ENCODE measurements around the gene PPP1R17.

Gene PPP1R17

GRCh38 chr7:31687024-31687748 is at the start of gene PPP1R17:
Gene PPP1R17 (plus strand): TSS chr7:31687215. CDS start chr7:31692442, 5,227 bp downstream.
- no peak within 1 kb of the TSS for H3K27ac ChIP-seq (ENCODE audit: low read depth, low read length)
- no peaks in the 10 kb centered on the region for H3K4me1 ChIP-seq (ENCODE audit: insufficient read depth, low read length)
- no peaks in the 10 kb centered on the region for H3K9me3 ChIP-seq (ENCODE audit: low read length)
- no peak within 1 kb of the TSS for H3K4me3 ChIP-seq (ENCODE audit: low read depth in 1 of 2, low read length in 2 of 2)
- H3K27me3 ChIP-seq (ENCODE audit: control insufficient read depth in 1 of 2, insufficient read depth in 2 of 2, low read length in 2 of 2): no peaks in the 10 kb centered on the region
- no peaks in the 10 kb centered on the region for H3K36me3 ChIP-seq (ENCODE audit: insufficient read depth, low read length)
- H3K9ac ChIP-seq (ENCODE audit: low read length): no peak within 1 kb of the TSS

DNA sequence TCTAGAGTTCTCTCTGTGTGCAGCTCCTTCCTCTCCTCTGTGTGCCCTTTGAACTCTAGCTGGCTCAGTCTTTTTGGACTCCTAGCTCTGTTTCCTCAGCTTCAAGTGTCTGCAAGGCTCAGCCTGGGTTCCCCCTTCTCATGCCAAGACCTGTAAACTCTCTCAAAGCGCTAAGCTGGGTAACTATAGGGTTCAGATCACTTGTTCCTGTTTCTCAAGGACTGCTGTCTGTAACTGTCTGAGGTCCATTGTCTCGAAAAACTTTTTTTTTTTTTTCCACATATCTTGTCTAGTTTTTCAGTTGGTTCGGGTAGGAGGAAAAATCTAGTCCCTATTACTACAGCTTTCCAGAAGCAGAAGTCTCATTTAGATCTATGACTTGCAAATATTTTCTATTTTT is 46.6 kb upstream of the PPP1R17 start:
- Histone ChIP-seq H3K27me3 (ENCODE audit: control insufficient read depth in 1 of 2, insufficient read depth in 2 of 2, low read length in 2 of 2) (no peaks in the 10 kb centered on the region), H3K4me3 (ENCODE audit: low read depth in 1 of 2, low read length in 2 of 2) (no peak overlapping the region), H3K4me1 (ENCODE audit: insufficient read depth, low read length) (no peaks in the 10 kb centered on the region), H3K27ac (ENCODE audit: low read depth, low read length) (no peak overlapping the region), H3K36me3 (ENCODE audit: insufficient read depth, low read length) (no peaks in the 10 kb centered on the region), H3K9me3 (ENCODE audit: low read length) (no peaks in the 10 kb centered on the region), H3K9ac (ENCODE audit: low read length) (no peak overlapping the region)

DNA sequence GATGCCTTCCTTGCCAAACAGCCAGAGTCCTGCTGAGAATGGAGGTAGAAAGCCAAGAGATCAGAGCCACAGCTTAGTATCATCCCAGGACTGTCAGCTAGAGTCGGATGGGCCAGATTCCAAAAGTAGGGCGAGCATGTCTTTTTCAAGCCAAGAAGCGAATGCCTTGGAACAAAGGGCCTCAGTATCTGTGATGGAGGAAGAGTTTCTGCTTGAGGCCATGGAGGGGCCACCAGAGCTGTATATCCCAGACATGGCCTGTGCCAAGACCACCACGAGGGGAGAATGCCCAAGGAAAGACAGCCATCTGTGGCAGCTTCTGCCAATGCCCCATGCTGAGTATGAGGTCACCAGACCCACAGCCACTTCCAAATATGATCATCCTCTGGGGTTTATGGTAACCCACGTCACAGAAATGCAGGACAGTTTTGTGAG is 44.3 kb upstream of the PPP1R17 start:
- Histone ChIP-seq H3K9me3 (ENCODE audit: low read length) (no peaks in the 10 kb centered on the region), H3K4me3 (ENCODE audit: low read depth in 1 of 2, low read length in 2 of 2) (no peak overlapping the region), H3K27me3 (ENCODE audit: control insufficient read depth in 1 of 2, insufficient read depth in 2 of 2, low read length in 2 of 2) (no peaks in the 10 kb centered on the region), H3K9ac (ENCODE audit: low read length) (no peak overlapping the region), H3K36me3 (ENCODE audit: insufficient read depth, low read length) (no peaks in the 10 kb centered on the region), H3K4me1 (ENCODE audit: insufficient read depth, low read length) (no peaks in the 10 kb centered on the region), H3K27ac (ENCODE audit: low read depth, low read length) (no peak overlapping the region)

DNA sequence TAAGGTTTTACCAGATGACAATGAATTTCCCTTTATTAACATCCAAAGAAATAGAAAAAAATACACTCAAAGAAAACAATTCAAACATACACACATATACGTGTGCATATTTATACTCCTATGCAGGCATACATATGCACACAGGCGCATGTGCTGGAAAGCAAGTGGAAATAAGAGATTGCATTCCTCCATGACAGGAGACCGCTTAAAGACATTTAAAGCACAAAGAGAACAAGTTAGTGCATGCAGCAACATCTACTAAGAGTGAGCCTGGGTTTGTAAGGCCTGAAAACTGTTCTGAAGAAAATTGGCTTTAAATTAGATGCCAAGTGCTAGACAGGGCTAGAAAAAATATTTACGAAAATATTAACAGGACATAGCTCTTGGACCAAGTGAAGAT is 40.1 kb upstream of the PPP1R17 start:
- Histone ChIP-seq H3K4me3 (ENCODE audit: low read depth in 1 of 2, low read length in 2 of 2) (no peak overlapping the region), H3K36me3 (ENCODE audit: insufficient read depth, low read length) (no peaks in the 10 kb centered on the region), H3K27ac (ENCODE audit: low read depth, low read length) (no peak overlapping the region), H3K9ac (ENCODE audit: low read length) (no peak overlapping the region), H3K4me1 (ENCODE audit: insufficient read depth, low read length) (no peaks in the 10 kb centered on the region), H3K9me3 (ENCODE audit: low read length) (no peaks in the 10 kb centered on the region), H3K27me3 (ENCODE audit: control insufficient read depth in 1 of 2, insufficient read depth in 2 of 2, low read length in 2 of 2) (no peaks in the 10 kb centered on the region)

- H3K9ac ChIP-seq (ENCODE audit: low read length): no peak overlapping the region
- H3K9me3 ChIP-seq (ENCODE audit: low read length): no peaks in the 10 kb centered on the region
- H3K4me3 ChIP-seq (ENCODE audit: low read depth in 1 of 2, low read length in 2 of 2): no peak overlapping the region
- H3K4me1 ChIP-seq (ENCODE audit: insufficient read depth, low read length): no peaks in the 10 kb centered on the region
- no peaks in the 10 kb centered on the region for H3K36me3 ChIP-seq (ENCODE audit: insufficient read depth, low read length)
- no peak overlapping the region for H3K27ac ChIP-seq (ENCODE audit: low read depth, low read length)
- no peaks in the 10 kb centered on the region for H3K27me3 ChIP-seq (ENCODE audit: control insufficient read depth in 1 of 2, insufficient read depth in 2 of 2, low read length in 2 of 2)
Observed at GRCh38 chr7:31647511-31647910, 39.5 kb upstream of the PPP1R17 start.

DNA sequence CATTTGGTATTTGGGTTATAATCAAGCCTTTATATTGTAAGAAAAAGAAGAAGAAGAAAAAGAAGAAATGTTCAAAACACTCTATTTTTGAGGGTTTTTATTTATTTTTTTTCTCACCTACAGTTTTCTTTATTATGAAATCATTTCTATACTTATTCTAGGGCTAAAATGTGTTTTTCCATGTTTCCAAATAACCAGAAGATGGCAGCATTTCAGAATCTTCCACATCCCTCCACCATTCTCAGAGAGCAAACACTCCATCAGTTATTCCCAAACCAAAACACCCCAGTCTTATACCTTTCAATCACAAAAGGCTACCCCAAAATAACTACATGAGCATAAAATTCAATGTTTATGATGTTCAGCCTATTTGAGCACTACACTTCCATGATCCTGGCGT is 38.7 kb upstream of the PPP1R17 start:
- Histone ChIP-seq H3K4me3 (ENCODE audit: low read depth in 1 of 2, low read length in 2 of 2) (no peak overlapping the region), H3K9ac (ENCODE audit: low read length) (no peak overlapping the region), H3K4me1 (ENCODE audit: insufficient read depth, low read length) (no peaks in the 10 kb centered on the region), H3K36me3 (ENCODE audit: insufficient read depth, low read length) (no peaks in the 10 kb centered on the region), H3K9me3 (ENCODE audit: low read length) (no peaks in the 10 kb centered on the region), H3K27me3 (ENCODE audit: control insufficient read depth in 1 of 2, insufficient read depth in 2 of 2, low read length in 2 of 2) (no peaks in the 10 kb centered on the region), H3K27ac (ENCODE audit: low read depth, low read length) (no peak overlapping the region)

DNA sequence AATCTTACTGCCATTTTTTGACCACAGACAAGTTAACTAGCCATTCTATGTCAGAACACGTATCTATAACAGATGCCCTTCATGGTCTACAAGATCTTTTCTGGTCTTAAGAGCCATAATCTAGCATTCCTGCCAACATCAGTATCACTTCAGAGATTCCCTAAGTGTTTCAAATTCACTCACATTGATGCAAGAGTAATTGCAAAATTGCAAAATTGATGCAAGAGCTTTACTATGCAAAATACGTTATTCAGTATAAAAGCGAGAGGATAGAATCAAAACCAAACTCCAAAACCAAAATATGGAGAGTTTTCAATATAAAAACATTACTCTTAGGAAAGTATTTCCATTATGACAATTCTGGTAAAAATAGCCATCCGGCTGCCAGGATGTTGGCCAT is 38.1 kb upstream of the PPP1R17 start:
- Histone ChIP-seq H3K9me3 (ENCODE audit: low read length) (no peaks in the 10 kb centered on the region), H3K36me3 (ENCODE audit: insufficient read depth, low read length) (no peaks in the 10 kb centered on the region), H3K9ac (ENCODE audit: low read length) (no peak overlapping the region), H3K27ac (ENCODE audit: low read depth, low read length) (no peak overlapping the region), H3K27me3 (ENCODE audit: control insufficient read depth in 1 of 2, insufficient read depth in 2 of 2, low read length in 2 of 2) (no peaks in the 10 kb centered on the region), H3K4me3 (ENCODE audit: low read depth in 1 of 2, low read length in 2 of 2) (no peak overlapping the region), H3K4me1 (ENCODE audit: insufficient read depth, low read length) (no peaks in the 10 kb centered on the region)

DNA sequence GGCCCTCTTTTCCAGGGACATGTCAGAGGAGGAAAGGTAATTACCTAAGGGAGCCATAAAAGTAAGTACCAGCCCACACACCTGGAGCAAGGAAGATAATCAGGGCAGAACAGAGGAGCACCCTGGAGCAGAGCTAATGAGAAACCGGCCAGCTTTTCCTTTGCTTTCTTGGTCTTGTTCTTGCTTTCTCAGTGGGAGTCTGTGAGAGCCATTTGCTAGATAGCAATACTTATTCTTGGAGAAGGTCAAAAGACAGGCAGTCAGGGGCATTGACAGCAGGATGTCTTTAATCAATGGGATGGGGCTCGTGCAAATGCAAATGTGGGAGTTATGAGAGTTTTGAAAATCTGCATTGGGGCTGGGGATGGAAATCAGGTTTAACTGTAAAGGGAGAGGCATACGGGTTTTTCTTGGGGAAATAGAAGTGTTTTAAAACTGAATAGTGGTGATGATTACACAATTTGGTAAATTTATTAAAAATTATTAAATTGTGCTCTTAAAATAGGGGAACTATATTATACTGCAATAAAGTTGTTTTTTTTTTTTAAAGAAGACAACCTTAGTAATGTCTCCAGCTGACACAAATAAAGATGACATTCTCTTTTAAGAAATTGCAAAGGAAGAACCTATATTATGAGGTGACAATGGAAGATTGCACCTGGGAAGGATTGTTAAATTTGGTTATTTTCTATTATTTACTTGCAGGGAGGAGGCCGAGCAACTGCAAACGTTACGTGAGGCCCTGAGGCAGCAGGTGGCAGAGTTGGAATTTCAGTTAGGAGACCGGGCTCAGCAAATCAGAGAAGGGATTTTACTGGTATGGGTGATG is 35.6 kb upstream of the PPP1R17 start:
- Histone ChIP-seq H3K9me3 (ENCODE audit: low read length) (no peaks in the 10 kb centered on the region), H3K27ac (ENCODE audit: low read depth, low read length) (no peak overlapping the region), H3K9ac (ENCODE audit: low read length) (no peak overlapping the region), H3K27me3 (ENCODE audit: control insufficient read depth in 1 of 2, insufficient read depth in 2 of 2, low read length in 2 of 2) (no peaks in the 10 kb centered on the region), H3K4me3 (ENCODE audit: low read depth in 1 of 2, low read length in 2 of 2) (no peak overlapping the region), H3K36me3 (ENCODE audit: insufficient read depth, low read length) (no peaks in the 10 kb centered on the region), H3K4me1 (ENCODE audit: insufficient read depth, low read length) (no peaks in the 10 kb centered on the region)

DNA sequence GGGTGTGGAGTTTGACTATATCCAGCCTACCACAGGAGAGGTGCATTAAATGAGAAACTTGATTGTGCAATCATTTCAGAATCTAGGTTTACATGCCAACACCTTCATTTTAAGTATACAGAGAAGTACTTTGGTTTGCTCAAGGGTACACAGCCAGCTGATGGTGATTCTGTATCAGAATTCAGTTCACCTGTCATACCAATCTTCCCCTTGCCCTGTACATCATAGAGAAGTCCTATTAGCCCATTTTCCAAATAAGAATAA is 35.0 kb upstream of the PPP1R17 start:
- Histone ChIP-seq H3K9ac (ENCODE audit: low read length) (no peak overlapping the region), H3K27ac (ENCODE audit: low read depth, low read length) (no peak overlapping the region), H3K36me3 (ENCODE audit: insufficient read depth, low read length) (no peaks in the 10 kb centered on the region), H3K9me3 (ENCODE audit: low read length) (no peaks in the 10 kb centered on the region), H3K4me3 (ENCODE audit: low read depth in 1 of 2, low read length in 2 of 2) (no peak overlapping the region), H3K27me3 (ENCODE audit: control insufficient read depth in 1 of 2, insufficient read depth in 2 of 2, low read length in 2 of 2) (no peaks in the 10 kb centered on the region), H3K4me1 (ENCODE audit: insufficient read depth, low read length) (no peaks in the 10 kb centered on the region)

GRCh38 chr7:31663072-31663471 is 23.9 kb upstream of the PPP1R17 start:
- Histone ChIP-seq H3K4me3 (ENCODE audit: low read depth in 1 of 2, low read length in 2 of 2) (no peak overlapping the region), H3K4me1 (ENCODE audit: insufficient read depth, low read length) (no peaks in the 10 kb centered on the region), H3K9me3 (ENCODE audit: low read length) (no peaks in the 10 kb centered on the region), H3K27ac (ENCODE audit: low read depth, low read length) (no peak overlapping the region), H3K9ac (ENCODE audit: low read length) (no peak overlapping the region), H3K27me3 (ENCODE audit: control insufficient read depth in 1 of 2, insufficient read depth in 2 of 2, low read length in 2 of 2) (no peaks in the 10 kb centered on the region), H3K36me3 (ENCODE audit: insufficient read depth, low read length) (no peaks in the 10 kb centered on the region)

DNA sequence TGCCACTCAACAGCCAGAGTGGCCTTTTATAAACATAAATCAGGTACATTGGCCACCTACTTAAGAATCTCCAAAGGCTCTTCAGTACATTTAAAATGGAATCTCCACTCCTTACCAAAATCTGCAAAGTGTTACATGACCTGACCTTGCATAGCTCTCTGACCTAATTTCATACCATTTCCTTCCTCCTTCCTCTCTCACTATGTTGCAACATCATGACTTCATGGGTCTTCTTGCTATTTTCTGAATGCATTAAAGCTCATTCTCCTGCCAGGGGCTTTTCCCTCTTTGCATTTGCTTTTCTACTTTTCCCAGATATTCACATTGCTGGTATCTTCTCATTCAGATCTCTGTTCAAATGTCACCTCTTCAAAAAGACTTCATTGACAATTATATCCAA is 22.1 kb upstream of the PPP1R17 start:
- Histone ChIP-seq H3K36me3 (ENCODE audit: insufficient read depth, low read length) (no peaks in the 10 kb centered on the region), H3K4me1 (ENCODE audit: insufficient read depth, low read length) (no peaks in the 10 kb centered on the region)

DNA sequence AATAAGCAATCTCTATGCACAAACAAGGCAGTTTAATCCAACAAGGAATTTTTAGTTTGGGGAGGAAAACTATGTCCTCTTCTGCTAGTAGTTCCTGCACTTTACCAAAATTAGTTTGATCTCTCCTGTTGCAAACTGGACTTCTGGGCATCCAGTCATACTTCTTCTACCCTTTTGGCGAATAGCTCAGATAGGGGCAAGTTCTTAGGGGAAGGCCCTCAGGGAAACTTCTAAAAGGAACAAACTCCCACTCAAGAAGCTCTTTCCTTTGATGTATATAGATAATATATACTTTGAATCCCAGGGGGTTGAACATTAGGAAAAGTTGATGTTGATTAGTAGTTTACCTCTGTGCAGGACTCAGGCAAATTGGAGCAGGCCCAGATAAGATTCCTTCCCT is 21.5 kb upstream of the PPP1R17 start:
- Histone ChIP-seq H3K9ac (ENCODE audit: low read length) (no peak overlapping the region), H3K9me3 (ENCODE audit: low read length) (no peaks in the 10 kb centered on the region), H3K27ac (ENCODE audit: low read depth, low read length) (no peak overlapping the region), H3K36me3 (ENCODE audit: insufficient read depth, low read length) (no peaks in the 10 kb centered on the region), H3K27me3 (ENCODE audit: control insufficient read depth in 1 of 2, insufficient read depth in 2 of 2, low read length in 2 of 2) (no peaks in the 10 kb centered on the region), H3K4me1 (ENCODE audit: insufficient read depth, low read length) (no peaks in the 10 kb centered on the region), H3K4me3 (ENCODE audit: low read depth in 1 of 2, low read length in 2 of 2) (no peak overlapping the region)

More for the DNA sequence above, 22.1 kb upstream of the PPP1R17 start:
- no peak overlapping the region for H3K27ac ChIP-seq (ENCODE audit: low read depth, low read length)
- H3K9ac ChIP-seq (ENCODE audit: low read length): no peak overlapping the region
- H3K27me3 ChIP-seq (ENCODE audit: control insufficient read depth in 1 of 2, insufficient read depth in 2 of 2, low read length in 2 of 2): no peaks in the 10 kb centered on the region
- no peak overlapping the region for H3K4me3 ChIP-seq (ENCODE audit: low read depth in 1 of 2, low read length in 2 of 2)
- H3K9me3 ChIP-seq (ENCODE audit: low read length): no peaks in the 10 kb centered on the region

Measured in muscle layer of colon (tissue), 2 donors.